ENCODE measurements around the gene REM2.

The REM2 gene

DNA sequence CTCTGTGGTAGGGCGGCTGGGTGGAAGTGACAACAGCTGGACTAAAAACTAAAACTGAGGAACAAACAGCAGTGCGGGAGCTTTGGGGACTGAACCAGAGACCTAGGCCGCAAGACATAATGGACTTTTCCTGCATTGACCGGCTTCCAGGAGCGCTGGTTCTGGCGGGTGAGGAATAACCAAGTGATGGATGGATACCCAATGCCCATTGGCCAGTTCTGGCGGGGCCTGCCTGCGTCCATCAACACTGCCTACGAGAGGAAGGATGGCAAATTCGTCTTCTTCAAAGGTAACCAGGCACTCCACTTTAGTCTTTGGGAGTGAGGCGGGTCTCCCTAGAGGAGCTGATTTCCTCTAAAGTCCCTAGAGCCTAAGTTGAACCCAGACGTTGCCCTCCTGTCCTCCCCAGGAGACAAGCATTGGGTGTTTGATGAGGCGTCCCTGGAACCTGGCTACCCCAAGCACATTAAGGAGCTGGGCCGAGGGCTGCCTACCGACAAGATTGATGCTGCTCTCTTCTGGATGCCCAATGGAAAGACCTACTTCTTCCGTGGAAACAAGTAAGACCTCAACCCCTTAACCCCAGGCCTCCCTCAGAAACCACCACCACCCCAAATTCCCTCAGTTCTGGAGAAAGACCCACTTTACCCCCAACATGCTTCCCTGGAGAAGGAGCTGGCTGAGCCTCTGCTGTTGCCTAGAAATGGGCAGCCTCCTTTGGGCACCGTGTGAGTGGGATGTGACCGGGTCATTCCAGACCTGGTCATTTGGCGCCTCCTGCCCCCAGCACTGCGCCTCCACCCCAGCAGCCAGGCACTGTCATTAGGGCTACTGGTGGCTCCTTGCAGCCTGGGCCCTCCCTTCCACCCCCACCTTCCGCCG, 38.6 kb upstream of the REM2 start:
- DNase-seq (ENCODE audit: low read depth), result no peak
- no peak overlapping the region for H3K4me3 ChIP-seq (ENCODE audit: low read depth, low read length)
- TF ChIP-seq CTCF (IDR thresholded peaks at IDR 0.05; ENCODE audit: low read depth, low read length, missing control alignments), result no peak
- in situ Hi-C loops (cut with HindIII; ENCODE audit: low sequenced_read_pairs), result no loop called here

DNA sequence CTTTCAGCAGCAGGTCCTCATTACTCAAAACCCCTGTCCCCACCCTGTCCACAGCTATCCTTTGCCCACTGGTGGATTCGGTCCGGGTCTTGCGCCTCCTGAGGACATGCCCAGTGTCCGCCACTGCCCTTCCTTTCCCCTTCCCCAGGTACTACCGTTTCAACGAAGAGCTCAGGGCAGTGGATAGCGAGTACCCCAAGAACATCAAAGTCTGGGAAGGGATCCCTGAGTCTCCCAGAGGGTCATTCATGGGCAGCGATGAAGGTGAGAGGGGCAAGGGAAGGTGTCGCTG, 38.0 kb upstream of the REM2 start:
- TF ChIP-seq CTCF (IDR thresholded peaks at IDR 0.05; ENCODE audit: low read depth, low read length, missing control alignments), result no peak
- no peak for DNase-seq (ENCODE audit: low read depth)
- in situ Hi-C loops (cut with HindIII; ENCODE audit: low sequenced_read_pairs), result no loop called here

GRCh38 chr14:22845821-22846625, 37.0 kb upstream of the REM2 start:
- no peak for DNase-seq (ENCODE audit: low read depth)
- H3K4me3 ChIP-seq (ENCODE audit: low read depth, low read length), result no peak overlapping the region
- in situ Hi-C loops (cut with HindIII; ENCODE audit: low sequenced_read_pairs), result no loop called here
- TF ChIP-seq CTCF (IDR thresholded peaks at IDR 0.05; ENCODE audit: low read depth, low read length, missing control alignments), result no peak

More for the DNA sequence above, 38.0 kb upstream of the REM2 start:
- no peak overlapping the region for H3K4me3 ChIP-seq (ENCODE audit: low read depth, low read length)

- no peak for TF ChIP-seq CTCF (IDR thresholded peaks at IDR 0.05; ENCODE audit: low read depth, low read length, missing control alignments)
- in situ Hi-C loops (cut with HindIII; ENCODE audit: low sequenced_read_pairs), result no loop called here
- no peak overlapping the region for H3K4me3 ChIP-seq (ENCODE audit: low read depth, low read length)
- DNase-seq (ENCODE audit: low read depth), result no peak
These were observed 36.2 kb upstream of the REM2 start for GRCh38 chr14:22846811-22847307.

DNA sequence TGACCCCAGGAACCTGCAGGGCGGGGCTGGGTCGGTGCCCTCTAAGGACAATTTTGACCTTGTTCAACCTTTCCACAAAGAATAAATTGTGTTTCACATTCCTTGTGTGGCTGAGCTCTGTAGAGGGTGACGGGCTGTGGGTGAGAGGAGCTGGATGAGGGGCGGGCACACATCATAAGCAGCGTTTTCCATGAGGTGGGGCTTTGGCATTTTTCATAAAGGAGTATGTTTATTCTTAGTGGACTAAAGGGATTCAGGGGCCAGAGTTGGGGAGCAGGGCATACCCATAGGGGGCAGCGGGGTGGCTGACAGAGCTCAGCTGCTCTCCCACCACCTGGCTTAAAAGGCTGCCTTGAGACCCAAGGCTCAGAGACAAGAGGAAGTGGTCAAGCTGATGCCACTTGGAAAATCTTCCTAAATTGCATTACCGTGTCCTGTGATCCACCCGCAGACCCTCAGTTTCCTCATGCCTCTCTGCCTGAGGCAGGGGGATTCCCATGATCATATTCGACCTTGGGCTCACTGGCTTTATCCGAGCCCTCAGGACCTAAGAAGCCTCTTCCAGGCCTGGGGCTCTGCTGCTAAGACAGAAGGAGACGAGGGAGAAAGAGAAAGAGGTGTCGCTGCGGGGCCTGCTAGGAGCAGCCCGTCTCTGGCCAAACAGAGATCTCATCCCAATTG, 35.2 kb upstream of the REM2 start:
- no peak overlapping the region for H3K4me3 ChIP-seq (ENCODE audit: low read depth, low read length)
- no peak for DNase-seq (ENCODE audit: low read depth)
- TF ChIP-seq CTCF (IDR thresholded peaks at IDR 0.05; ENCODE audit: low read depth, low read length, missing control alignments), result peak; percentile 20
- in situ Hi-C loops (cut with HindIII; ENCODE audit: low sequenced_read_pairs), result no loop called here

Data from astrocyte of the cerebellum (primary cell).